MM.1S (cell line): ENCODE measurements around the gene PRRX2.

Experiments used
- CTCF ChIP-seq: fragments of 300-600 bp; sonication (generic); IDR thresholded peaks from 2 replicates; pipeline ENCODE4 v1.5.1; 2016; ENCODE audit warnings: antibody characterized with exemption, low read length, mixed read lengths
- EZH2 ChIP-seq: fragments of 300-600 bp; sonication (generic); optimal IDR thresholded peaks from 2 replicates; pipeline ENCODE3; 2017; ENCODE audit warnings: low read depth, mild to moderate bottlenecking, antibody characterized with exemption, low read length, mixed read lengths
- EZH2phosphoT487 ChIP-seq: fragments of 300-600 bp; sonication (generic); IDR thresholded peaks from 2 replicates; pipeline ENCODE4 v1.6.1; 2018; ENCODE audit warnings: antibody characterized with exemption, low read length

DNA sequence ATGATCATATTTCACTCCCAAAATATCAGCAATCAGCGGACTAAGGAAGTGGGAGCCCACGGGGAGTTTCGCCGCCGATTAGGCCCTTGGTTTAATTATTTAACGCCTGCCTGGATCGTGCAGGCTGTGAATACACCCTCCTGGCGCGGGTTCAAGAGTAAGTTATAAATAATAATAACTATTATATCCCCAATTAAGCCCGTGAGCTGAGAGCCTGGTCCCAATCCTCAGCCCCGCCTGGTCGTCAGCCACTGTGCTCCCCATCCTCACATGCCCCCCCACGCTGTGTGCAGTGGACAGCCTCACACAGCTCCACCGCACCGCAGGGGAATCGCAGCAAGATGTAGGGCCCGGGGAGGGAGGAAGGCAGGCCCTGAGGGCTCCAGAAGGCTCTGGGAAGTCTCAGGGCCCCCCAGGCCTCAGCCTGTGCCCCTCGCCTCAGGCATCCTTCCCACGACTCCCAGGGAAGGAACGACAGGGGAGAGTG lies 10.8 kb upstream of the PRRX2 start:
- TF ChIP-seq CTCF (no peak), EZH2 (no peak), EZH2phosphoT487 (no peak)
